ENCODE data around the gene PKNOX2.

Gene PKNOX2

GRCh38 chr11:125364121-125364826, 199.7 kb downstream of the PKNOX2 start:
- no peak for DNase-seq (ENCODE audit: low read depth)

GRCh38 chr11:125365196-125365931, 200.8 kb downstream of the PKNOX2 start:
- DNase-seq (ENCODE audit: low read depth), result no peak

GRCh38 chr11:125367710-125368109, 203.2 kb downstream of the PKNOX2 start:
- no peak for DNase-seq (ENCODE audit: low read depth)

GRCh38 chr11:125368757-125369156, 204.2 kb downstream of the PKNOX2 start:
- no peak for DNase-seq (ENCODE audit: low read depth)

DNA sequence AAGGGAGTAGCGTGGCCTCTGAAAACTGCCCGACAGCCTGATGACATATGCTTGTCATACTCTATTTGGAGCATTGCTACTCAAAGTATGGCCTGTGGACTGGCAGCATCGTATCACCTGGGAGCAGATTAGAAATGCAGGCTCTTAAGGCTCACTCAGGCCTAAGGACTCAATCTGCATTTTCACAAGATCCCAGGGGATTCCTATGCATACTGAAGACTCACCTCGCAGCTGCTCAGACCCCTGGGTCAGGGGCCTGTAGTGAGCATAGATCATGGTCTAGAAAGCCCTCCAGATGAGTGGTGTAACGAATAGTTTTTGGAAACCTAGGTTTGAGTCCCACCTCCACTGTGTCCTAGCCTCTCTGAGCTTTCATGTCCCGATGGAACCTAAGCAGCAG, 205.3 kb downstream of the PKNOX2 start:
- no peak for DNase-seq (ENCODE audit: low read depth)

GRCh38 chr11:125370561-125371389, 206.2 kb downstream of the PKNOX2 start:
- no peak for DNase-seq (ENCODE audit: low read depth)

DNA sequence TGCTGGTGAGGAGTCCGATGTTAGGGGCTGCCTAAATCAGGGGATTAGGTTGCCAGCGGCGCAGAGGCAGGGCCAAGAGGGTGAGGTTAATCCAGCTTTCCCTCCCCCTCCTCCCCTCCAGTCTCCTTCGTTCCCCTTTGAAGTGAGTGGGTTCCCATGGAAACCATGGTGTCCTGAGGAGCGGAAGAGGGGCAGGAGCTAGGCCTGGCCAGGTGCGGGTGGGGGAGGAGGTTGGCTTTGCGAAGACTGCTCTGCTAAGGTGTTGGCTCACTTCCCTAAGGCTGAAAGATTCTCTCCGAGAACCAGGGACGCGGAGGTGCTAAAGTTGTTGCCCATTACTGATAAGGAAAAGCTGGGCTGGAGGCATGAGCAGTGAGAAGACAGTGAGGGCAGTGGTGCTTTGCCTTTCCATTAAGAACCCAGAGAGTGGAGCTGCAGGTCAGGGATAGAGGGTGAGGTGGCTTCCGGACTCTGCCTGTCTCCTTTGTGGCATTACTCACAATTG, 206.9 kb downstream of the PKNOX2 start:
- DNase-seq (ENCODE audit: low read depth), result no peak

- no peak for DNase-seq (ENCODE audit: low read depth)
Observed at GRCh38 chr11:125372088-125372487, 207.5 kb downstream of the PKNOX2 start.

DNA sequence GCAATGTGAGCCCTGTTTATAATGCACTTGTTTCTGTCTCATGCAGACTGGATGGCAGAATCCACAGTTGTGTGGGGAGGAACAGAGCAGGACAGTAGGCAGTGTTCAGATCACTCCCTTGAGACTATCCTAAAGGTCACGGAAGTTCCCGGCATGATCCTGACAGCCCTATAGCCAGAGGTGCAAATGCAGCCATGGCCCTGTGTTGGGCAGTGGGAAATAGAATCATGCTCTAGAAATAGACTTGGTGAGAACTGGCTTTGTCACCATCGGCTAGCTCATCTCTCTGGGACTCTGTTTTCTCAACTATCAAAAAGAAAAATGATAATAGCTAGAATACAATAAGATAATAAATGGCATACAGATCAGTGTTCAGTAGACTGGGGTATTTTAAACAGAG, 208.4 kb downstream of the PKNOX2 start:
- no peak for DNase-seq (ENCODE audit: low read depth)

DNA sequence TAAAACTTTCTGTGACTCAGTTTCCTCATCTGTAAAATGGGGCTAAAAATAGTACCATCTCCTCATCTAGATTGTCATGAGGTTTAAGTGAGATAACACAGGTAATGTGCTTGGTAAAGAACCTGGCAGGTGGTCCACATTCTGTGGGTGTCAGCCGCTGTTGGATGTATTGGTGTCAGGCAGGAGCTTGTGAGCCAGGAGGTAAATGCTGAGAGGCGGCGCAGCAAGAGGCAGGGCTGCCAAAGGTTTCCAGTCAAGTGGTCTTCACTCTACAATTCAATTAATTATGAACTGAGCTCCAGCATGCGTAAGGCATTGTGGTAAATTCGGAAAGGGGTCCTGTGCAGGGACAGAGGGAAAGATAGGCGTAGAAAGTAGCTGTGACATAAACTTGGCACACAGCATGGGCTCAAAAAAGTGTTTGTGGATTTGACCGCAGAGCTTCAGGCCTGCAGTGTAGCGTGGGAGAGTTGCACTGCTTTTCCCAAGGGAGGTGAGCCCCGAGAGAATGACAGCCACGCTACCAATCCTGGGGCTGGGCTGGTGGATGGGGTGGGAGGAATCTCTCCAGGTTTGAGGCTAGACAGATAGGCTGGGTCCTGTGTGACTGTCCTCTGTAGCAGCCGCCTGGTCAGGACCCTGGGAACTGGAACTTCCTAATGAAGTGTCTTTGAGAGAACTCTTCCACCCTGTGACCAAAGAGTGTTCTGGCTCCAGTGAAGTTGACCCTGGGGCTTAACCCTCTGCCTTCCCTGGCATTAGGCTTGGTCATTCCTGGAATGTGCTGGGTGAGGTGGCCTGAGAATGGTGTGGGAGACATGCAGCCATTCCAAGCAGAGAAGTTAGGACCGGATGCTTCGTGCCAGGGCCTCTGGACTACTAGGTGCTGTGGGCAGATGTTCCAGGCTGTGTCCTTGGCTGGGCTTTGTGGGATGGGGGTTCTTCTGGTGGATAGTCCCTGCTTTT, 209.2 kb downstream of the PKNOX2 start:
- no peak for DNase-seq (ENCODE audit: low read depth)

- DNase-seq (ENCODE audit: low read depth), result no peak
Observed at GRCh38 chr11:125374398-125374797, 209.8 kb downstream of the PKNOX2 start.

- DNase-seq (ENCODE audit: low read depth), result no peak
Observed at GRCh38 chr11:125375146-125375545, 210.6 kb downstream of the PKNOX2 start.

DNA sequence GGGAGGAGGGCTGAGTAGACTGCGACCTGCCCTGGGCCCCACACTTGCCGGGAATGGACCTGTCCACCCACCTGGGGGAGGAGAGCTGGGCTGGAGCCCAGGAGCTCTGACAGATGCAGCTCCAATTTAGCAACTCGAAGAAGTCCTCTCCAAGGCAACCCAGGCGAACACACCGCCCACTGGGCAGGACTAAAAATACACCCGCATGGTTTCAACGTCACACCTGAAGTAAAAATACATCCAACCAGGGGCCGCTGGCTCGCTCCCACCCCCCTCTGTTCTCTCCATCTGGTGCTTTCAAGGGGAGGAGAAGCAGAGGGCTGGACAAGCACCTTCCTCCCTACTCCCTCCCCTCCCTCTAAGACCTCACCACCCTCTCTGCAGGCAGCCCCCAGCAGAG, 211.6 kb downstream of the PKNOX2 start:
- DNase-seq (ENCODE audit: low read depth), result no peak

DNA sequence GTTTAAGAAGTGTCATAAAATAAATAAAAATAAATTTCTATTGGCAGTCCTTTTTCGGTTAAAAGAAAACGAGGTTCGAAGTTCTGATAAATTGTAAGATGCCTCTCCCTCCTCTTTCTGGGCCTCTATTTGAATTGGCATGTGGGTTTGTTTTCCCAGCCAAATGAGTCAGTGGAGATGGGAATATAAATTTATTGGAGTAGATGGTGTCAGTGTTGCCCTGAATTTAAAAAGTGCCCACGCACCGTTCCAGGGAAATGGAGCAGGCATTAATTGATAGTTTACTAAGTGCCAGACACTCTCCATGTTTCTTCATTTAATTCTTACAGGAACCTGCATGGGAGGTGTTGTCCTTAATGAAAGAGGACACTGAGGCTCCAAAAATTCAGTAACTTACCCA, 212.3 kb downstream of the PKNOX2 start:
- no peak for DNase-seq (ENCODE audit: low read depth)

- DNase-seq (ENCODE audit: low read depth), result no peak
Observed at GRCh38 chr11:125378083-125378482, 213.5 kb downstream of the PKNOX2 start.

- no peak for DNase-seq (ENCODE audit: low read depth)
Observed at GRCh38 chr11:125378571-125378970, 214.0 kb downstream of the PKNOX2 start.

GRCh38 chr11:125379565-125379964, 215.0 kb downstream of the PKNOX2 start:
- no peak for DNase-seq (ENCODE audit: low read depth)

GRCh38 chr11:125379981-125380380, 215.4 kb downstream of the PKNOX2 start:
- DNase-seq (ENCODE audit: low read depth), result no peak

GRCh38 chr11:125380756-125381445, 216.3 kb downstream of the PKNOX2 start:
- DNase-seq (ENCODE audit: low read depth), result no peak

- DNase-seq (ENCODE audit: low read depth), result no peak
Observed at GRCh38 chr11:125381499-125382044, 217.0 kb downstream of the PKNOX2 start.
